ENCODE results near the gene MTREX.

DNA sequence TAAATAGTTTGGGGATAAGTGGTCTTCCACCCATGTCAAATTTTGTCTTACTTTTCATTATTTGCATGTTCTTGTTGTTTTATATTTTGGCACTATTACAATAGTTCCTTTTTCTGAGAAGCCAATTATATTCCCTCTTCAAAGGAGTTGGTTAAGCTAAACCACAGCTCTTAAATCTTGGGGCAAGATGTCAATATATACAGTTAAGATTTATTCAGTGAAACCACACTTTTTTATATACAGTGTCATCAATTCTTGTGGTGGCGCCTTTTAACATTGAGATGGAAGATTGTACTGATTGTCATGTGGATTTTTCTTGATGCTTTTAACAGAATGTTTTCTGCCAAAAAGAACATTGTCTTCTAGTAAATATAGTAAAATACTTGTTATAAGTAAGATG is 104.1 kb downstream of the MTREX start:
- TF ChIP-seq CTCF (conservative IDR thresholded peaks at IDR 0.05) (no peak), ZFX (IDR thresholded peaks at IDR 0.05) (no peak)

Measured in C4-2B (cell line).